ENCODE data around the gene ZNF205.

Gene ZNF205

DNA sequence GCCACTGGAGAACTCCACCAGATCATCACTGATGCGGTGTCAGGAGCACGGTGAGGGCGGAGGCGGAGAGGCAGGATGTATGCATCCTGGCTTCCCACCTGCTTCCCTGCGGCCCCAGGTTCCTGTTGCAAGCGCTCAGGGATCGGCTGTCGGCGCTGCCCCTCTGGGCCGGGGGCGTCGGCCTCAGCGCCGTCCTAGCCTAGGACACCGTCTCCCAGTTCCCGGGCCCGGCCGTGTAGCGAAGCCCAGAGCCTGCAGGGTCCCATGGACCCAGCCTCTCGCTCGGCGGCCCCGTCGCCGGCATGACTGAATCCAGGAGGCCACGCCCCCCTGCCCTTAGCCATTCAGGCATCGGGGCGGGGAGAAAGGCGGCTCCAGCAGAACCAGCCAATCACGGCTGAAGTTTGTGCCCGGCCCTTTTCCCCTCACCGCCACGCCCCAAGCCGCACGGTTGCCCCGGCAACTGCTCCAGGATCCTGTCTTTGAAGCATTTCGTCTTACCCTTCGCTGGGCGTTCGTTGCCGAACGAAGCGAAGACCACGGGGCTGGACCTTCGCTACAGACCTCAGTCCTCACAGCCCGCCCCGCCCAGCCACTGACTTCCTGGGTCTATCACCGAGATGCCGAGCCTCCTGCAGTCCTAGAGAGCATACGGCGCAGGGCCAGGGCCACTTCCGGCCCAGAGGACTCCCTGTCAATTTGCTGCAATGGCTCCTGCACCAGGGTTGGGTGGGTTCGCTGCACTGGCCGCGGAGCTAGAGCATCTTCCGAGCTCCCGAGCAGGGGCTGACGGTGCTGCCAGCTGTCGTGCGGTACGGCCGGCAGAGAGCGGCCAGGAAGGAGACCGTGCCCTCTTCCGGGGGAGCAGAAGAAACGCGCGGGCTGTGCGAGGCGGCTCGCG lies 11.8 kb downstream of the ZNF205 start:
- H3K4me3 ChIP-seq (ENCODE audit: low read length), result peak overlapping the region; percentile 92
- H3K36me3 ChIP-seq (ENCODE audit: insufficient read depth, low read length), result peaks cover 37% of the 10 kb centered on the region
- peaks cover 7% of the 10 kb centered on the region for H3K4me1 ChIP-seq (ENCODE audit: control insufficient read depth, insufficient read depth, low read length)
- H3K27me3 ChIP-seq (ENCODE audit: control insufficient read depth, insufficient read depth, low read length), result no peaks in the 10 kb centered on the region
- no peaks in the 10 kb centered on the region for H3K9me3 ChIP-seq (replicated peaks; ENCODE audit: low read length)
- peak overlapping the region; percentile 79 for H3K9ac ChIP-seq (ENCODE audit: low read depth, low read length)
- peak overlapping the region; percentile 97 for H3K4me2 ChIP-seq (ENCODE audit: low read length)

DNA sequence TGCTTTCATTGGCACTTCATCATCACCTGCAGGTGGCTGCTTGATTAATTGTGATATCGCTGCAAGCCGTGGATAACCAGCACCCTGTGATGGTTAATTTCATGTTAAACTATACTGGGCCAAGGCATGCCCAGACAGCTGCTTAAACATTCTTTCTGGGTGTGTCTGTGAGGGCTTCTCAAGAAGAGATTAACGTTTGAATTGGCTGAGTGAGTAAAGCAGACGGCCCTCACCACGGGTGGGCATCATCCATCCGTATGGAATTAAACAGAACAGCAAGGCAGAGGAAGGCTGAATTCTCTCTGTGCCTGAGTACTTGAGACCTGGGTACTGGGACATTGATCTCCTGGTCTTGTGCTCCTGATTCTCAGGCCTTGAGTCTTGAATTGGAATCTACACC lies 15.4 kb downstream of the ZNF205 start:
- Histone ChIP-seq H3K4me3 (ENCODE audit: low read length) (no peak overlapping the region), H3K4me2 (ENCODE audit: low read length) (no peak overlapping the region), H3K27me3 (ENCODE audit: control insufficient read depth, insufficient read depth, low read length) (no peaks in the 10 kb centered on the region), H3K36me3 (ENCODE audit: insufficient read depth, low read length) (peaks cover 37% of the 10 kb centered on the region), H3K9ac (ENCODE audit: low read depth, low read length) (no peak overlapping the region), H3K9me3 (replicated peaks; ENCODE audit: low read length) (no peaks in the 10 kb centered on the region), H3K4me1 (ENCODE audit: control insufficient read depth, insufficient read depth, low read length) (peaks cover 13% of the 10 kb centered on the region)

DNA sequence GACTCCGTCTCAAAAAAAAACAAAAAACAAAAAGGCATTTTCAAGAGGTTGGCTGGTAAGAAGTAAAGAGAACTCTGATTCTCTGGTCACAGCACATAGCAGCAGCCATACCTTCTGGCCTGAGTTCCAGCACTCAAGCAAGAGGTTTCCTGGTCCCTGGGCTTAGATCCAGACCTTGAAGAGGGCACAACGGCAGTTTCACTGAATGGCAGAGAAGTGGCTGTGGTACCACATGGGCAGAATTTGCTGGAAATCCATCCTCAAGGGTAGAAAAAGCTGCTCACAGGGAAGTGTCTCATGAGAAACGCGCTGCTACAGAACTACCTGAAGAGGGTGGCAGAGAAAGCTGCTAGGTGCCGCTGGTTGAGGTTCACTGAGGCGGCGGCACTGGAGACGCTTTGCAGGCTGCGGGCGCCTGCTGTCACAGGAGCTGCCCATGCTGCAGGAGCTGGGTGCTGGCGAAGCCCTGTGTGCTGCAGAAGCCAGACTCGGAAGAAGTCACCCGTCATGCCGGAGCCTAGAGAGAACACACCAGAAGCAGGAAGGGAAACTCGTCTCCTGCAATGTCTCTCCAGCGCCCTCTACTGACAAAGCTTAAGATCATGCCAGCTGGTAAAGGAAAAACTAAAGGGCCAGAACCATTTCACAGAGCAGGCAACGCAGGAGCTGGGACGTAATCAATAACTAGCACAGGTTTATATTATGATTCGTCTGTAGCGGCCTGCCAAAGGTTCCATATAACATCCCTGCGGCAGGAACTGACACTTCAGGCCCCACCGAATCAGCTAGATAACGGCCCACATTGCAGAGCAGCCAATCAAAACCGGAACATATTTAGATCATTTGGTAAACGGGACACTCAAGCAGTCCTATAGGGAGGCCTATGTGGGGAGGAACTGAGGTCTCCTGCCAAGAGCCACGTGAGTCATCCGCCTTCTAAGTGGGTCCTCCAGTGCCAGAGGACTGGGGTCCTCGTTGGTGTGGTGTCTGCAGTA lies 17.0 kb downstream of the ZNF205 start:
- H3K27me3 ChIP-seq (ENCODE audit: control insufficient read depth, insufficient read depth, low read length), result no peaks in the 10 kb centered on the region
- H3K4me3 ChIP-seq (ENCODE audit: low read length), result peak overlapping the region; percentile 54
- peak overlapping the region; percentile 32 for H3K9ac ChIP-seq (ENCODE audit: low read depth, low read length)
- H3K4me1 ChIP-seq (ENCODE audit: control insufficient read depth, insufficient read depth, low read length), result peaks cover 9% of the 10 kb centered on the region
- peaks cover 37% of the 10 kb centered on the region for H3K36me3 ChIP-seq (ENCODE audit: insufficient read depth, low read length)
- no peaks in the 10 kb centered on the region for H3K9me3 ChIP-seq (replicated peaks; ENCODE audit: low read length)
- H3K4me2 ChIP-seq (ENCODE audit: low read length), result peak overlapping the region; percentile 74

DNA sequence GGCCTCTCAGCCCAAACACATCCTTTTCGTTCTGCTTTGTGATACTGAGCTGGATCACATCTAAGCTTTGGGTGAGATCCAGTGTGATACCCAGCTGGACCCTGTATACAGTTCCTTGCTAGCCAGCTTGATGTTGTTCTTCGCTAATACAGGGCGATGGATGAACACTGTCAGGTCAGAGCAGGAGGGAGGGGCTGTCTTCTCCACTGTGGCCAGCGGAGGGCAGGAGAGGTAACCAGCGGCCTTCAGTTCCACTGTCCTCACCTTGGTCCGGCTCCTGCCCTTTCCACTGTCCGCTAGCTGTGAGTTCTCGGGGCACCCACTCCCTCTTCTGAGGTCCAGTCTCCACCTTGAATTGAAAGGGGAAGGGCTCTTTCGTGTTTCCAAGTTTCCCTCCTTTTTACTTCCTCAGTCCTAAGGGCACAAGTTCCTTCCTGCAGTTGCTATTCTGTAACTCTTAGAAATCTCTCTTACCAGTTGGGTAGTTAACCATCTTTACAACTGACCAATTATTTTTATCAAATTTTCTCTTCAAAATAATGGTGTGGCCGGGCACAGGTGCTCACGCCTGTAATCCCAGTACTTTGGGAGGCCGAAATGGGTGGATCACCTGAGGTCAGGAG lies 19.5 kb downstream of the ZNF205 start:
- Histone ChIP-seq H3K4me3 (ENCODE audit: low read length) (no peak overlapping the region), H3K36me3 (ENCODE audit: insufficient read depth, low read length) (peaks cover 28% of the 10 kb centered on the region), H3K9ac (ENCODE audit: low read depth, low read length) (no peak overlapping the region), H3K4me2 (ENCODE audit: low read length) (no peak overlapping the region), H3K9me3 (replicated peaks; ENCODE audit: low read length) (no peaks in the 10 kb centered on the region), H3K27me3 (ENCODE audit: control insufficient read depth, insufficient read depth, low read length) (no peaks in the 10 kb centered on the region), H3K4me1 (ENCODE audit: control insufficient read depth, insufficient read depth, low read length) (peaks cover 13% of the 10 kb centered on the region)

DNA sequence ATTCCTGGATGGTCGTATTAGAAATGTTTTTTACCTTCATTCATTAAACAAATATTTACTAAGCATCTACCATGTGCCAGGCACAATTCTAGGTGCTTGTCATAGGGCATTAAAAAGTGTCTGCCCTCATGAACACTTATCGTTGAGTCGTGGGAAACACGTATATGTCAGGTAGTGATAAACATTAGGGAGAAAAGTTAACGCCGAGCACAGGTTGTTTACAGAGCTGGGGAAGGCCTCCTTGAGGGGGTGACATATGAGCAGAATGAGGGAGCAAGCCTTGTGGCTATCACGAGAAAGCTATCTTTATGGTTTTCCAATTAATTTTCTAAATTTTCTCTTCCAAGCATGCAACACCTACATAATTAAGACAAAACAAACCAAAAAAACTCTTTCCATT lies 21.5 kb downstream of the ZNF205 start:
- H3K4me1 ChIP-seq (ENCODE audit: control insufficient read depth, insufficient read depth, low read length), result peaks cover 13% of the 10 kb centered on the region

DNA sequence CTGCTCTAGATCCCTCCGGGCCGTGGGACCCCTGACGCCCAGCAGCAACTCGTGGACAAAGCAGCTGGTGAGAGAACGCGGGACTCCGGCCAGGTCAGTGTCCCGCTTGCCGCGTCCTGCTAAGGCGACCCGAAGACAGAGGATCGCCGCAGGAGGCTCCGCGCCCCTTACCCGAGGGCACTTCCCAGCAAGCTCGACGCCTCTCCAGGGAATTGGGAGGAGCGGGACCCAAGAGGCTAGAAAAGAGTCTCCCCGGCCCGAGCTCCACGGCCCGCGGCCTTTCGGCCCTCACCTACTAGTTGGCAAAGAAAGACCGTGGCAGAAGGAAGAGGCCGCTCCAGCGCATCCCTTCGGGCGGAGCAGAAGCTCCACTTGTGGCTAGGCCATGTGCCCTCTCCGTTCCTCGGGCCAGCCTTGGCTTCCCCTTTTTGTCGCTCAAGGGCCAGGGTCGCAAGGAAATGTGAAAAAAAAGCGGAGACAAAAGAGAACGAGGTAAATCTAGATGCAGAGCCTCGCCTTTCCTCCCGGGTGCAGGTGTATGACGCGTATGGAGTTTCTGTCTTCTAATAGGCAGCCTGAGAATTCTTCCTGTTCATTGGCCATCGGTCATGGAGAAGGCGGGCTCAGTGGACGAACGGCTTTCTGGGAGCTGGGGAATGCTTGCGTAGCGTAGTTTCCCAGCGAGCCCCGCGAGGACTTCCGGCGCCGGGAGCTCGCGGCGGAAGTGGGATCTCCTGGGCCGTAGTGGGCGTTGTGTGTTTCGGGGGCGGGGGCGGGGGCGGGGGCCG lies 22.1 kb downstream of the ZNF205 start, which contains the start of gene ZNF213:
Gene ZNF213 (plus strand): TSS at position 692 of the 788 bp plus-strand sequence. CDS start 2,252 bp downstream, outside the sequence.
- Histone ChIP-seq H3K4me3 (ENCODE audit: low read length) (peak within 1 kb of the TSS; percentile 87), H3K27me3 (ENCODE audit: control insufficient read depth, insufficient read depth, low read length) (no peaks in the 10 kb centered on the region), H3K9me3 (replicated peaks; ENCODE audit: low read length) (no peaks in the 10 kb centered on the region), H3K4me2 (ENCODE audit: low read length) (peak within 1 kb of the TSS; percentile 86), H3K4me1 (ENCODE audit: control insufficient read depth, insufficient read depth, low read length) (peaks cover 8% of the 10 kb centered on the region), H3K36me3 (ENCODE audit: insufficient read depth, low read length) (peaks cover 16% of the 10 kb centered on the region), H3K9ac (ENCODE audit: low read depth, low read length) (peak within 1 kb of the TSS; percentile 95)

More for the DNA sequence above, 21.5 kb downstream of the ZNF205 start:
- Histone ChIP-seq H3K27me3 (ENCODE audit: control insufficient read depth, insufficient read depth, low read length) (no peaks in the 10 kb centered on the region), H3K9me3 (replicated peaks; ENCODE audit: low read length) (no peaks in the 10 kb centered on the region), H3K4me2 (ENCODE audit: low read length) (peak overlapping the region; percentile 86), H3K36me3 (ENCODE audit: insufficient read depth, low read length) (peaks cover 17% of the 10 kb centered on the region), H3K9ac (ENCODE audit: low read depth, low read length) (peak overlapping the region; percentile 95), H3K4me3 (ENCODE audit: low read length) (peak overlapping the region; percentile 86)

DNA sequence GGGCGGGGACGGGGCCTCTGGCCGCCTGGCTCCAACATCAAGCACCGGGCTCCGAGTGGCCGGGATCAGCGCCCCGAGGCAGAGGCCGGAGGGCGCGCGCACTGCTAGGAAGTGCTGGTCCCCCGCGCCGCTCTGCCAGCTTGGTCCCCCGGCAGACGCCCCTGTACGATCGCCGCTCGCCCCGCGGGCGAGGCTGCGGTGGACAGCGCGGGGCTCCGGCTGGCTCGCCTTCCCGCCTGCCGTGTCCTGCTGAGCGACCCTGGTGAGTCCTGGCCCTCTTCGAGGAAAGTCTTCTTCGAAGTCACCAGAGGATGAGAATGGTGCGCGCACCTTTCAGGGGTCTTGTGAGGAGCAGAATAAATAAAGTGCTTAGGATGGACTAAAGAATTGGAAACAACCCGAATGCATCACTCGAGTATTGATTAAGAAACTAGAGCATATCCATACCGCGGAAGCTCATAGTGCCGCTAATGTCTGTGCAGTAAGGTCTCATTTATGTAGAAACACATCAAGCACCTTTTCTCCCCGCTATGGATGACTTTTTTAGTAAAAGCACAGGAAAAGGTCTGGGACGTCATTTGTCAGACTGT lies 22.8 kb downstream of the ZNF205 start:
- H3K27me3 ChIP-seq (ENCODE audit: control insufficient read depth, insufficient read depth, low read length), result no peaks in the 10 kb centered on the region
- peaks cover 5% of the 10 kb centered on the region for H3K4me1 ChIP-seq (ENCODE audit: control insufficient read depth, insufficient read depth, low read length)
- H3K36me3 ChIP-seq (ENCODE audit: insufficient read depth, low read length), result peaks cover 16% of the 10 kb centered on the region
- H3K4me2 ChIP-seq (ENCODE audit: low read length), result peak overlapping the region; percentile 86
- peak overlapping the region; percentile 94 for H3K9ac ChIP-seq (ENCODE audit: low read depth, low read length)
- H3K9me3 ChIP-seq (replicated peaks; ENCODE audit: low read length), result no peaks in the 10 kb centered on the region
- peak overlapping the region; percentile 87 for H3K4me3 ChIP-seq (ENCODE audit: low read length)

DNA sequence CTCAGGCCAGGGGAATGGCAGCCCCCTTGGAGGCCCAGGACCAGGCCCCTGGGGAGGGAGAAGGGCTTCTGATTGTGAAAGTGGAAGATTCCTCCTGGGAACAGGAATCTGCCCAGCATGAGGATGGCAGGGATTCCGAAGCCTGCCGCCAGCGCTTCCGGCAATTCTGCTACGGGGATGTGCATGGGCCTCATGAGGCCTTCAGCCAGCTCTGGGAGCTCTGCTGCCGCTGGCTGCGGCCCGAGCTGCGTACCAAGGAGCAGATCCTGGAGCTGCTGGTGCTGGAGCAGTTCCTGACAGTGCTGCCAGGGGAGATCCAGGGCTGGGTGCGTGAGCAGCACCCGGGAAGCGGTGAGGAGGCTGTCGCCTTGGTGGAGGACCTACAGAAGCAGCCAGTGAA lies 24.9 kb downstream of the ZNF205 start:
- peak overlapping the region; percentile 11 for H3K9ac ChIP-seq (ENCODE audit: low read depth, low read length)
- no peaks in the 10 kb centered on the region for H3K27me3 ChIP-seq (ENCODE audit: control insufficient read depth, insufficient read depth, low read length)
- no peak overlapping the region for H3K4me3 ChIP-seq (ENCODE audit: low read length)
- H3K4me2 ChIP-seq (ENCODE audit: low read length), result no peak overlapping the region
- no peaks in the 10 kb centered on the region for H3K9me3 ChIP-seq (replicated peaks; ENCODE audit: low read length)
- peaks cover 5% of the 10 kb centered on the region for H3K4me1 ChIP-seq (ENCODE audit: control insufficient read depth, insufficient read depth, low read length)
- peaks cover 25% of the 10 kb centered on the region for H3K36me3 ChIP-seq (ENCODE audit: insufficient read depth, low read length)

DNA sequence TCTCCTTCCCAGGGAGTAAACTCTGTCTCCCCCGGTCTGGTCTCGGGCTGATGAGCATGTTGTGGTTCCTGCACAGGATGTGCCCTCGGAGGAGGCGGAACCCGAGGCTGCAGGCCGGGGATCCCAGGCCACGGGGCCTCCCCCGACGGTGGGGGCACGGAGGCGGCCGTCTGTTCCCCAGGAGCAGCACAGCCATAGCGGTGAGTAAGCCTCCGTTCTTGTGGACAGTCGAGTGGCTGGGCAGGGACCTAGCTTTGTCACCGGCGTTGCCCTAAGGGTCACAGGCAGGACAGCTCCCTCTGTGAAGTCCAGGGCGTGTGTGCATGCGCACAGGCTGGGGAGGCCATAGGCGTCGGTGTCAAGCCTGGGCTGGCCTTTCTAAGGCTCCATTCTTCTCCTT lies 26.0 kb downstream of the ZNF205 start:
- Histone ChIP-seq H3K27me3 (ENCODE audit: control insufficient read depth, insufficient read depth, low read length) (no peaks in the 10 kb centered on the region), H3K4me3 (ENCODE audit: low read length) (no peak overlapping the region), H3K9me3 (replicated peaks; ENCODE audit: low read length) (no peaks in the 10 kb centered on the region), H3K36me3 (ENCODE audit: insufficient read depth, low read length) (peaks cover 31% of the 10 kb centered on the region), H3K4me1 (ENCODE audit: control insufficient read depth, insufficient read depth, low read length) (peaks cover 5% of the 10 kb centered on the region), H3K9ac (ENCODE audit: low read depth, low read length) (no peak overlapping the region), H3K4me2 (ENCODE audit: low read length) (no peak overlapping the region)

DNA sequence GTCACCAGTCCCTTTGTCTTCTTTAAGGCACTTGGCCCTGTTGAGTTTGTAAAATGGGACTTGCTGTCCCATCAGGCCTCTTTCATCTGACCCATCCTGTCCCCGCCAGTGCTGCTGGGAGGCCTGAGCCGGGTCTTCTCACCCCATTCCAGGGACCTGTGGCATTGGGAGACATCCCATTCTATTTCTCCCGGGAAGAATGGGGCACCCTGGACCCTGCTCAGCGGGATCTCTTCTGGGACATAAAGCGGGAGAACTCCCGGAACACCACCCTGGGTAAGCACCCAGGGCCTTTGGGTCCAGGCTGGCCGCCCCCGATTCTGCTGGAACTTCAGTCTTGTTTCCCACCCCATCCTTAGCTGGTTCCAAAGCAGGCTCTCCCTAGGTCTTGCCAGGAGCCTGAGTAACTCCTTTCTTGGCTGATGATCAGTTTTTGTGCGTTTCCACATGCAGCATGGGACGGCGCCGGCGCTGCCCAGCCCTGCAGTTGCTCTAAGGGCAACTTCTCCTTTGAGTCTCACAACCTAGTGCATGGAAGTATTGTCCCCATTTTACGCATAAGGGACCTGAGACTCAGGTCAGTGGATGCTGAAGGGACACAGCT lies 26.5 kb downstream of the ZNF205 start:
- H3K27me3 ChIP-seq (ENCODE audit: control insufficient read depth, insufficient read depth, low read length), result no peaks in the 10 kb centered on the region
- H3K4me2 ChIP-seq (ENCODE audit: low read length), result no peak overlapping the region
- no peak overlapping the region for H3K4me3 ChIP-seq (ENCODE audit: low read length)
- peaks cover 5% of the 10 kb centered on the region for H3K4me1 ChIP-seq (ENCODE audit: control insufficient read depth, insufficient read depth, low read length)
- peaks cover 31% of the 10 kb centered on the region for H3K36me3 ChIP-seq (ENCODE audit: insufficient read depth, low read length)
- H3K9me3 ChIP-seq (replicated peaks; ENCODE audit: low read length), result no peaks in the 10 kb centered on the region
- H3K9ac ChIP-seq (ENCODE audit: low read depth, low read length), result no peak overlapping the region

All from skeletal muscle satellite cell (primary cell).